Right atrium auricular region (tissue), 2 donors: ENCODE results near the gene AGPS. TPM values are rescaled to one million over a fixed set of nuclear protein-coding genes. Genes with fewer than 3 reads are reported as not detected.

Experiments used
- DNase-seq: peaks from one replicate; pipeline ENCODE4 v3.0.0-alpha.2; 2019; ENCODE audit warnings: low spot score
- H3K27ac ChIP-seq, 2 donors: fragments of 200-600 bp; sonication (generic); 1 replicate in 1 of 2; 2 replicates in 1 of 2; pipeline ENCODE4 v1.5.1; 2016 to 2019
- H3K27me3 ChIP-seq, 2 donors: fragments of 200-600 bp; sonication (generic); one replicate each; pipeline versions ENCODE4 v1.5.1 to v1.6.0; 2017 to 2019
- H3K36me3 ChIP-seq: fragments of 200-600 bp; sonication (generic); one replicate; pipeline ENCODE4 v1.5.1; 2016
- H3K4me1 ChIP-seq, 2 donors: fragments of 200-600 bp; sonication (generic); one replicate each; pipeline versions ENCODE4 v1.5.1 to v1.6.0; 2017 to 2019
- H3K4me3 ChIP-seq, 2 donors: fragments of 200-600 bp; sonication (generic); 1 replicate in 1 of 2; 2 replicates in 1 of 2; pipeline ENCODE4 v1.5.1; 2017 to 2019; ENCODE audit warnings: mild to moderate bottlenecking in 1 of 2, moderate library complexity in 1 of 2
- H3K9me3 ChIP-seq, 2 donors: fragments of 200-600 bp; sonication (generic); one replicate each; pipeline ENCODE4 v1.5.1; 2019
- total RNA-seq, 2 donors: library from RNA; depleted of rRNA; stranded (reverse); fragments of >200 nt; gene quantifications; one replicate each; pipeline ENCODE4 v1.1.0, GENCODE V29; 2016
- TF ChIP-seq, protein P1 (sequence below), 2 donors: fragments of 200-600 bp; sonication (generic); IDR thresholded peaks; one replicate each; pipeline ENCODE4 v1.5.1; 2019; ENCODE audit warnings: antibody characterized with exemption in 2 of 2

AGPS gene
- total RNA-seq, 2 donors from 2014 or later, result 12.3 to 17.8 TPM

DNA sequence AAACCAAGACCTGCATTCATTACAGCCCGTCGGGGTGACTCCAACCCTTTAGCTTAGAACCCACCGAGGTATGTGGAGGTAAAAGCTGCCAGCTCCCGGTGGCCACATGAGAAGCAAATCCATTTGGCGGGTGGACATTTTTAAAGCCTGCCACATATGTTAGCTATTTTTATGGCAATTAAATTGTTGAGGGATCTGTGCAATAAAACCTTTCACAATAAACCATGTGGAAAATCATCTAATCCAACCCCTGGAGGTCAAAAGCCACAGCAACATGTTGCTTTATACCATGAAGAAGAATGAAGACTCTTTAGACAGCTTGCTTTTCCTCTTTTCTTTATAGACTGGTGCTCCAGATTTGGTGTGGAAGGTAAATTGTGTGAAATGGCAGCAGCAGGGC is 176.3 kb downstream of the AGPS start:
- H3K9me3 ChIP-seq, result no peaks in the 10 kb centered on the region

DNA sequence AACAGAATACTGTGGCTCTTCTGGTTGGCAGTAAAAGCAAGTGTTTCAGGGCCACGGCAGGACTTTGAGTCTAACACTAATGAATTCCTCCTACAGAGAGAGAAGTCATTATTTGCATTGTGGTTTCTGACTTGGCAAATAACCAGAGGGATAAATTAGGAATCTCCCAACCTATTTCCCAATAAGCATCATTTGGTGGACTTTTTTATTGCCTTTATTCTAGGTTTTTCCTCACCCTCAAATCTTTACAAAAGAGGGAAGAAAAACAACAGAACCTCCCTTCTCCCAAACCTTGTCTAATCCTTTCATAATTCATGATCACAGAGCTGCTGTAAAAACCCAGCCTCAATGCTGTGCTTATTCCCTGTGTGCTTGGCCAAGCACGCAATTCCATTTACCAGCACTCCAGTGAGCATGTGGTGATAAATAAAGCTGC is 179.7 kb downstream of the AGPS start:
- no peaks in the 10 kb centered on the region for H3K27me3 ChIP-seq
- no peaks in the 10 kb centered on the region for H3K4me1 ChIP-seq
- no peaks in the 10 kb centered on the region for H3K9me3 ChIP-seq
- H3K4me3 ChIP-seq, result no peak overlapping the region
- no peak overlapping the region for H3K27ac ChIP-seq
- TF ChIP-seq, protein P1, sequence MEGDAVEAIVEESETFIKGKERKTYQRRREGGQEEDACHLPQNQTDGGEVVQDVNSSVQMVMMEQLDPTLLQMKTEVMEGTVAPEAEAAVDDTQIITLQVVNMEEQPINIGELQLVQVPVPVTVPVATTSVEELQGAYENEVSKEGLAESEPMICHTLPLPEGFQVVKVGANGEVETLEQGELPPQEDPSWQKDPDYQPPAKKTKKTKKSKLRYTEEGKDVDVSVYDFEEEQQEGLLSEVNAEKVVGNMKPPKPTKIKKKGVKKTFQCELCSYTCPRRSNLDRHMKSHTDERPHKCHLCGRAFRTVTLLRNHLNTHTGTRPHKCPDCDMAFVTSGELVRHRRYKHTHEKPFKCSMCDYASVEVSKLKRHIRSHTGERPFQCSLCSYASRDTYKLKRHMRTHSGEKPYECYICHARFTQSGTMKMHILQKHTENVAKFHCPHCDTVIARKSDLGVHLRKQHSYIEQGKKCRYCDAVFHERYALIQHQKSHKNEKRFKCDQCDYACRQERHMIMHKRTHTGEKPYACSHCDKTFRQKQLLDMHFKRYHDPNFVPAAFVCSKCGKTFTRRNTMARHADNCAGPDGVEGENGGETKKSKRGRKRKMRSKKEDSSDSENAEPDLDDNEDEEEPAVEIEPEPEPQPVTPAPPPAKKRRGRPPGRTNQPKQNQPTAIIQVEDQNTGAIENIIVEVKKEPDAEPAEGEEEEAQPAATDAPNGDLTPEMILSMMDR (IDR thresholded peaks at IDR 0.05), result no peak
- no peak for DNase-seq
- H3K36me3 ChIP-seq, result no peaks in the 10 kb centered on the region

More for the DNA sequence above, 176.3 kb downstream of the AGPS start:
- H3K4me1 ChIP-seq, result no peaks in the 10 kb centered on the region
- H3K27ac ChIP-seq, result no peak overlapping the region
- TF ChIP-seq, protein P1 (IDR thresholded peaks at IDR 0.05), result no peak
- H3K27me3 ChIP-seq, result no peaks in the 10 kb centered on the region
- H3K4me3 ChIP-seq, result no peak overlapping the region
- no peak for DNase-seq
- H3K36me3 ChIP-seq, result no peaks in the 10 kb centered on the region

DNA sequence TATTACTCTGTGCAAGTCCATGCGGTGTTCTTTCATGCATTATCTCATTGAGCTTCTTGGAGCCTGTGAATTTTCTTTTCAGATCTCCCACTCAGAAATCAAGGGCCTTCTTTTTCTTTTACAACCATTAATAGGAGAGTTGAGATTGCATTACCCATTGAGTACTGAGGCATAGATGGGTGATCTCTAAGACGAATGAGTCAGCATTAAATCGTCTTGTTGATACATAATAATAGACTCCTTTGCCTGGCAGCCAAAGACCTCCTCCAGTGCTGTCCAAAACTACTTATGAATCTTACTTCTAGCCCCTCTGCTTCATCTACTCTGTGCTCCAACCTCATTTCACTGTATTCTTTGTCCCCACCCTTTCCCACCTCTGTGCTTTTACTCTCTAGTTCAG is 180.5 kb downstream of the AGPS start:
- no peak for DNase-seq
- no peak overlapping the region for H3K4me3 ChIP-seq
- no peak overlapping the region for H3K27ac ChIP-seq
- H3K27me3 ChIP-seq, result no peaks in the 10 kb centered on the region
- TF ChIP-seq, protein P1 (IDR thresholded peaks at IDR 0.05), result no peak
- H3K36me3 ChIP-seq, result no peaks in the 10 kb centered on the region
- H3K4me1 ChIP-seq, result no peaks in the 10 kb centered on the region
- no peaks in the 10 kb centered on the region for H3K9me3 ChIP-seq

DNA sequence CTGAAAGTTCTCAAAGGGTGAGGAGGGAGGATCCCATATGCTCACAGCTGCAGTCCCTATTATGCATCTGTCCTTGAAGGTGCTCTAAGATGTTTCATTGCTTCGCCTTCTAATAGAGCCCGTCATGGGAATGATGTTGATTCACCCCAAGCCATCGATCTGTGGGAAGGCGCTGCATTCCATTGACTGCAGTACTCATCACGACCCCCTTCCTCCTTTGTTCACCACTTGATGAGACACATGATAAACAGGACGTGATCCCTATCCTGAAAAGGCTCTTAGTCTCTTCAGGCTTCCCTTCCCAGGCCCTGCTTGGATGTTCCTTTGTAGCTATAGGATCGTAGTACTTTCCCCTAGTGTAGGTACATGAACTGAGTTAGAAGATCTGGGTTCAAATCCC is 181.8 kb downstream of the AGPS start:
- no peaks in the 10 kb centered on the region for H3K4me1 ChIP-seq
- TF ChIP-seq, protein P1 (IDR thresholded peaks at IDR 0.05), result no peak
- DNase-seq, result no peak
- H3K4me3 ChIP-seq, result no peak overlapping the region
- H3K36me3 ChIP-seq, result no peaks in the 10 kb centered on the region
- H3K27ac ChIP-seq, result no peak overlapping the region
- H3K9me3 ChIP-seq, result no peaks in the 10 kb centered on the region
- no peaks in the 10 kb centered on the region for H3K27me3 ChIP-seq

DNA sequence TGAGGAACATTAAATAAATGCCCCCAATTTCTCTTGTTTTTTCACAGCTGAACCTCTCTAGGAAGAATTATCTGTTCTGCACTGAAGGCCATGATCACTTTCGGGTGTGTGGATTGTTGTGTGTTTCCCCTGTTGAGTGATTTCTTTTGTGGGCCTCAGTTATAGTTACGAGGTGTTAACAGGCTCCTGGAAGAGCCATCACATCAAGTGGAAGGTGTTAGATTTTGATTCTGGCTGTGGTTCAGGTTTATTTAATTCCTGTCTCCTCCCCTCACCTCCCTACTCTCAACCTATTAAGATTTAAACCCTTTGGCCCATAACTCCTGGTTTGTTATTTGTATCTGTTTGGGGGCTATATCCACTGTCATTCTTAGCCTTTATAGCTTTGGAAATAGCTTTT is 182.8 kb downstream of the AGPS start:
- Histone ChIP-seq H3K4me1 (no peaks in the 10 kb centered on the region), H3K36me3 (no peaks in the 10 kb centered on the region), H3K9me3 (no peaks in the 10 kb centered on the region), H3K27me3 (no peaks in the 10 kb centered on the region), H3K27ac (no peak overlapping the region), H3K4me3 (no peak overlapping the region)
- DNase-seq, result no peak
- TF ChIP-seq, protein P1 (IDR thresholded peaks at IDR 0.05), result no peak

DNA sequence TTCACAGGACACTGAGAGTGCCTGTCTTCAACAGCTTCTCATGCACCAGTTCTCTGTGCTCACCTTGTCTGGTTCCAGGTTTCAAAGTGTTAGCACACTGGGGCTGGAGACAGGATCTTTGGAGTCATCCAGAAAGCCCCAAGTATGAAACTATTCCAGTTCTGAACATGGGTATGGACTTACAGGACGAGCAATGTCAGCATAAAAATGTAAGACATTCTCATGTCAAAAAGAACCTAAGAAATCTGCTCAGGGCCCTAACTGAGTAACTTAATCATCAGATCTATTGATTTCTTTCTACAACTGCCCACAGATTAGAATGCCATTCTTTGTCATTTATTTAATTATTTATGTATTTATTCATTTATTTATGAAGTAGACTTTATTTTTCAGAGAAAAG is 184.5 kb downstream of the AGPS start:
- no peaks in the 10 kb centered on the region for H3K4me1 ChIP-seq
- TF ChIP-seq, protein P1 (IDR thresholded peaks at IDR 0.05), result no peak
- H3K27me3 ChIP-seq, result no peaks in the 10 kb centered on the region
- no peak for DNase-seq
- no peaks in the 10 kb centered on the region for H3K9me3 ChIP-seq
- H3K27ac ChIP-seq, result no peak overlapping the region
- no peak overlapping the region for H3K4me3 ChIP-seq
- no peaks in the 10 kb centered on the region for H3K36me3 ChIP-seq
